ENCODE measurements around the gene CAT.

DNA sequence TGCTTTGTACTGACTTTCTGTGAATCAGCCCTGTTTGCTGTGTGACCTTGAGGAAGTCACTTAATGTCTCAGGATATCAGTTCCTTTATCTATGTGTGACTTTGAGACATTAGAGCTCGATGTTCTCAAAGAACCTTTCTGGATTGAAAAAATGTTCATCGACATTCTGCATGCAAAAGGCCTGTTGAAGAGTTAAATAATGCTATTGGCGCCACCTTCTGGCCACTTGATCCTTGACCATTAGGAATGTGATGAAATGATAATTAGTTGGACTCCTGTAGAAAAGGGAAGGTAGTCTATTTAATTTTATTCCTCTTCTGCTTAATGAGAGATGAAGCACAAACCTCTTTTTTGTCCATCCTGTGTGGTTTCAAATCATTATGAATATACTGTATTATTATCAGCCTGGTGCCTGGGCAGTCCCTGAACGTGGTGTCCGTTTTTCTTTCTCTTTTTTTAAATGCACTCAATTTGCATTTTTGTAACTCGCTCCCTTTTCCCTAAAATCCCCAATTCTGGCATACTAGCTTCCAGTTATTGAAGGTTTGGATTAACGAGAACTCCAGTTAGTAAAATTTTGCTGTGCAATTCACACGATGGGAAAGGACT is 54.2 kb downstream of the CAT start:
- TF ChIP-seq, protein P1, sequence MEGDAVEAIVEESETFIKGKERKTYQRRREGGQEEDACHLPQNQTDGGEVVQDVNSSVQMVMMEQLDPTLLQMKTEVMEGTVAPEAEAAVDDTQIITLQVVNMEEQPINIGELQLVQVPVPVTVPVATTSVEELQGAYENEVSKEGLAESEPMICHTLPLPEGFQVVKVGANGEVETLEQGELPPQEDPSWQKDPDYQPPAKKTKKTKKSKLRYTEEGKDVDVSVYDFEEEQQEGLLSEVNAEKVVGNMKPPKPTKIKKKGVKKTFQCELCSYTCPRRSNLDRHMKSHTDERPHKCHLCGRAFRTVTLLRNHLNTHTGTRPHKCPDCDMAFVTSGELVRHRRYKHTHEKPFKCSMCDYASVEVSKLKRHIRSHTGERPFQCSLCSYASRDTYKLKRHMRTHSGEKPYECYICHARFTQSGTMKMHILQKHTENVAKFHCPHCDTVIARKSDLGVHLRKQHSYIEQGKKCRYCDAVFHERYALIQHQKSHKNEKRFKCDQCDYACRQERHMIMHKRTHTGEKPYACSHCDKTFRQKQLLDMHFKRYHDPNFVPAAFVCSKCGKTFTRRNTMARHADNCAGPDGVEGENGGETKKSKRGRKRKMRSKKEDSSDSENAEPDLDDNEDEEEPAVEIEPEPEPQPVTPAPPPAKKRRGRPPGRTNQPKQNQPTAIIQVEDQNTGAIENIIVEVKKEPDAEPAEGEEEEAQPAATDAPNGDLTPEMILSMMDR (conservative IDR thresholded peaks at IDR 0.05): peak; percentile 88
- TF ChIP-seq ZFX (IDR thresholded peaks at IDR 0.05): no peak
